Stimulated activated CD4-positive, alpha-beta T cell treated with anti-CD3 and anti-CD28 coated beads, Interleukin-2, amount 100 ng/mL, for 4 hours (primary cell): Measurements from ENCODE around the gene NHSL1.

Experiments used
- DNase-seq: peaks from one replicate; pipeline ENCODE4 v3.0.0-alpha.2; 2020; ENCODE audit warnings: low read depth

The NHSL1 gene, protein sequence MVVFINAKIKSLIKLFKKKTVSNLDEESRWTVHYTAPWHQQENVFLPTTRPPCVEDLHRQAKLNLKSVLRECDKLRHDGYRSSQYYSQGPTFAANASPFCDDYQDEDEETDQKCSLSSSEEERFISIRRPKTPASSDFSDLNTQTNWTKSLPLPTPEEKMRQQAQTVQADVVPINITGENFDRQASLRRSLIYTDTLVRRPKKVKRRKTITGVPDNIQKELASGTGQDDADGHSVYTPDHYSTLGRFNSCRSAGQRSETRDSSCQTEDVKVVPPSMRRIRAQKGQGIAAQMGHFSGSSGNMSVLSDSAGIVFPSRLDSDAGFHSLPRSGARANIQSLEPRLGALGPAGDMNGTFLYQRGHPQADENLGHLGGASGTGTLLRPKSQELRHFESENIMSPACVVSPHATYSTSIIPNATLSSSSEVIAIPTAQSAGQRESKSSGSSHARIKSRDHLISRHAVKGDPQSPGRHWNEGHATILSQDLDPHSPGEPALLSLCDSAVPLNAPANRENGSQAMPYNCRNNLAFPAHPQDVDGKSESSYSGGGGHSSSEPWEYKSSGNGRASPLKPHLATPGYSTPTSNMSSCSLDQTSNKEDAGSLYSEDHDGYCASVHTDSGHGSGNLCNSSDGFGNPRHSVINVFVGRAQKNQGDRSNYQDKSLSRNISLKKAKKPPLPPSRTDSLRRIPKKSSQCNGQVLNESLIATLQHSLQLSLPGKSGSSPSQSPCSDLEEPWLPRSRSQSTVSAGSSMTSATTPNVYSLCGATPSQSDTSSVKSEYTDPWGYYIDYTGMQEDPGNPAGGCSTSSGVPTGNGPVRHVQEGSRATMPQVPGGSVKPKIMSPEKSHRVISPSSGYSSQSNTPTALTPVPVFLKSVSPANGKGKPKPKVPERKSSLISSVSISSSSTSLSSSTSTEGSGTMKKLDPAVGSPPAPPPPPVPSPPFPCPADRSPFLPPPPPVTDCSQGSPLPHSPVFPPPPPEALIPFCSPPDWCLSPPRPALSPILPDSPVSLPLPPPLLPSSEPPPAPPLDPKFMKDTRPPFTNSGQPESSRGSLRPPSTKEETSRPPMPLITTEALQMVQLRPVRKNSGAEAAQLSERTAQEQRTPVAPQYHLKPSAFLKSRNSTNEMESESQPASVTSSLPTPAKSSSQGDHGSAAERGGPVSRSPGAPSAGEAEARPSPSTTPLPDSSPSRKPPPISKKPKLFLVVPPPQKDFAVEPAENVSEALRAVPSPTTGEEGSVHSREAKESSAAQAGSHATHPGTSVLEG (N-terminal part only)

DNA sequence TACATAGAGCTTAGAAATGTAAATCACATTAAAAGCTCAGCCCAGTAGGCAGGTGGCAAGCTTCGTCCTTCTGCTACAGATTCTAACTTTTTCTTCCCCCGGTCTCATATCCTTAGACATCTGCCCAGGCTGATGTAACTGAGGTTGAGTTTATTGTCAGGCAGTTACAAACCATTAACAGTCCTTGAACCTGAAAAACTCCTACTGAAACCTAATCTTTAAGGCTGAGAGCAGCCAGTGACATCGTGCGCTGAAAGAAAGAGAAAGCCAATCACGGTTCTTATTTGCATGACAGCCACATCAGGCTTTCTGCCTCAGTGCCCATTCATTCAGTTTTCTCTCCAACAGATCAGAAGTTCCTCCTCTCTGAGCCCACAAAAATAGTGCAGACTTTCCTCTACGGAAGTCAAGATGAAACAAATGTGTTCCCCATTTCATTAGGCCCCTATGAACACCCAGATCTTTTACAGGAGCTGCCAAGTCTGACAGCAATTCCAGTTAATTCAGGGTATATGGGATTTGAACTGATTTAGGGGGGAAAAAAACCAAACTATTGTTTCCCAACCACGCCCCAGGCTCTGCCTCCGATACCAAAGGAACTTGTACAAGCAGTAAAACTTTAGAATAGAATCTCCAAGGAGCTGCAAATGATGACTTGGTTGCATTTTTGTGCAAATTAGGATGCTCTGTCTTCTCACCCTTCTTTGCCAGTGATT, at the start of gene NHSL1:
NHSL1 (minus strand) TSS at position 192 of the 716 bp plus-strand sequence. CDS start 204 bp downstream, outside the sequence.
- no peak for DNase-seq

DNA sequence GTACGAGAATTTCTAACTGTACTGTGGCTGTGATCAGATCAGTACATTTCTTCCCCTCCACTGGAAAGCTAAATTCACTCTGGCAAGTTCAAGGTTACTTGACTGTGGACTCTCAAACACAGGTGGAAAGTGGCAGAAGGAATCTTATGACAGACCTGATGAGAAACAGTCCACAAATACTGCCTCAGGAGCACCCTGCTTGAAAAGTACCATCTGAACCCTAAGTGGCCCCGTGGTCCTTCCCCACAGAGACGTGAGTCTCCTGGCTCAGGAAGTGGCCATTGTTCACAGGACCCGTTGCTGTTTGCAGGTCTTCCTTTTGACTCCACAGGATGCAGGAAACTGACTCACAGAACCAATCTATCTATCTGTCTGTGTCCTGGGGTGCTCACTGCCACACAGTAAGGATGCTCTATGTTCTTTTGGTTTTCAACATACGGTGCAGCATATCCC, 47.5 kb upstream of the NHSL1 start:
- no peak for DNase-seq

DNA sequence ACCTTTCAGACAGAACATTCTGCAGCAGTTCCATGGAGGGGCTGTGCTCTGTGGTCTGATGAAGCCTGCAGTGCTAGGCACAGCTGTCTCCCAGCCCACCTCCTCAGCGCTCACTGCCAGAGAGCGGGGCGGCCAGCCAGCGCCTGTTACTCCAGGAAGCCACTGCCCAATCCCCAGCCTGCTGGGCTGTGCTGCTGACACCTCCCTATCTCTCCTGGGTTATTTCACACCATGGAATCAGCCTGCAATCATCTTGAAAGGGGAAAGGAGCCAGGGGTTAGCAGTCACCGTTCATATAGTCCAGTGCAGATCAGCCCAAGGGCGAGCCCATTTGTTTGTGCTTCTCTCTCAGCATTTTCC, 46.3 kb upstream of the NHSL1 start:
- DNase-seq = no peak

DNA sequence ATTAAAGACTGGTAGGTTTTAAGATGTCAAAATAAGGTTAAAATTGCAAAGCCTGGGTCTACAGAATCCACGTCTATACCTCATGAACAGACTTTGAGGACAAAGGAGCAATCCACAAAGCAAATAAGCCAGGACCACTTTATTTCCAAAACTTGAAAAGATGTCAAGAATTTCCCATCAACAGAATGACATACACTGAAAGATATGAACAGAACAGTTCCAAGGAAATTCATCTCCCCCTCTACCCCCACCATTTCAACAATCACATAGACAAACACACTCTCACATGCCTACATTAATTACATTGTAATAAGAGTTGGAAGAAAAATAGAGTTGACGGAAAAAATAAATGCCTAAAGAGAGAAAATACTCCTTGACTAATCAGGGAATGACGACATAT, 45.2 kb upstream of the NHSL1 start:
- DNase-seq = no peak

DNA sequence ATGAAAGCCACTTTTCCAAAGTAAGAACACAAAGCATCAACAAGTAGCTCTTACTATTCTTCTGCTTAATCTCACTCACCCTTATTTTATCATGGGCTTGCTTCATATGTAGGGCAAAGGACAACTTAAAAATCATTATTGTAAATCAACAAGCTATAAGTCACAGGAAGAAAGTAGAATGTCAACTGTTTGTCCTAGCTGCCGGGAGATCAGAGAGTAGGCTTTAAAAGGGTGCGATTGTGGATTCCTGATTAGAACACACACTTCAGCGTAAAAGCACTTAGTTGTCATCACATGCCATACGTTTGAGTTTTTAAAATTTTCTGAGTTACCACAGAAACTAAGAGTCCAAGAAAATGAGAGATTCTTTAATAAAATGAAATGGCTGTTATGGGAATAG, 44.4 kb upstream of the NHSL1 start:
- DNase-seq = no peak

DNA sequence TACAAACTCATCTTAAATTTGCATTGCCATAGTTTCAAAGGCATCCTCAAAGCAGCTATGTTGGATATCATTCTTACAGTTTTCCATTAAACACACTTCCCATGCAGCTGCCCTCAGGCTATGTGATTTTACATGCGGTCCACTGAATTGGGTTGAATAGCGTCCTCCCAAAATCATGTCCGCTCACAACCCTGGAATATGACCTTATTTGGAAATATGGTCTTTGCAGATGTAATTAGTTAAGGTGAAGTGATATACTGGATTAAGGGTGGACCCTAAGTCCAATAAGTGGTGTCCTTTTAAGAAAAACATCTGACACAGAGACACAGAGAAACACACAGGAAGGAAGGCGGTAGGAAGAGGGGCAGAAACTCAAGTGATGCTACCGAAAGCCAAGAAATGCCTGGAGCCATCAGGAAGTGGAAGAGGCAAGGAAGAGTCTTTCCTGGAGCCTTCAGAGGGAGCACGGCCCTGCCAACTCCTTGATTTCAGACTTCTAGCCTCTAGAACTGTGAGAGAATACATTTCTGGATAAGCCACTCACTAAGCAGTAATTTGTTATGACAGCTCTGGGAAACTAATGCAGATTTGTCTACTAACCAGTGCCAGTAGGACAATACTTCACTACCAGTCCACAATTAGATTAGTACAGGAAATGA, 42.7 kb upstream of the NHSL1 start:
- DNase-seq = no peak

DNA sequence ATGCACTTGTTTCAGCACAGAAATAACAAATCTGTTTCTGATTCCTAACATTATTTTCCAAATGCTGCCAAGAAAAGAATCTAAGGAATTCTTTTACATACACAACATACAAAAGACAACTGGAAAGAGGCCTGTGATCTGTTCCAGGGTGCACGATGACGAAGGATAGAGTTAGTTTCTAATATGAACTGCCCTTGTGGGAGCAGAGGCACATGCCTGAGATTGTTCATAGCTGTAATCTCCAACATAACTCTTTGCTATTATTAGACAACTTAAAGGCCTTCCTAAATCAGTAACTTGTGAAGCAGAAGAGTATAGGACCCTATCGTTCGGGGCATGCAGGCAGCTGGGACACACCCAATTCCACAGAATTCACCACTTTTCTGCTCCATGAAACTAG, 41.2 kb upstream of the NHSL1 start:
- DNase-seq = no peak

DNA sequence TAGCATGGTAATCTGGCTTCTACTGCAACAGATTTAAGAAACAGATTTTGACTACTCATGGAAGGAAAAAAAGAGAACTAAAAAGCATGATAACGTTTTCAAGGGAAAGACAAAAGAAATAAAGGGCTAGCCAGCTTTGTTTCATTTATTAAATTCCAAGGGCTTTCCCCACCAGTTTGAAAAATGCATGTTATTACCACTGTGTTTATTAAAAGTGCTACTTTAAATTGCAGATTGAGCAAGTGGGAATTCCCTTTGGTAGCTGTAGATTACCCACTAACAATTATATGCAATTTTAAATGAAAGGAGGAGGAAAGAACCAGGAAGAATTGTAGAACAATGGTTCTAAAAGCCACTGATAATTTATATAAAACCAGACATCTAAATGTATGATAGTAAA, 40.6 kb upstream of the NHSL1 start:
- no peak for DNase-seq

DNA sequence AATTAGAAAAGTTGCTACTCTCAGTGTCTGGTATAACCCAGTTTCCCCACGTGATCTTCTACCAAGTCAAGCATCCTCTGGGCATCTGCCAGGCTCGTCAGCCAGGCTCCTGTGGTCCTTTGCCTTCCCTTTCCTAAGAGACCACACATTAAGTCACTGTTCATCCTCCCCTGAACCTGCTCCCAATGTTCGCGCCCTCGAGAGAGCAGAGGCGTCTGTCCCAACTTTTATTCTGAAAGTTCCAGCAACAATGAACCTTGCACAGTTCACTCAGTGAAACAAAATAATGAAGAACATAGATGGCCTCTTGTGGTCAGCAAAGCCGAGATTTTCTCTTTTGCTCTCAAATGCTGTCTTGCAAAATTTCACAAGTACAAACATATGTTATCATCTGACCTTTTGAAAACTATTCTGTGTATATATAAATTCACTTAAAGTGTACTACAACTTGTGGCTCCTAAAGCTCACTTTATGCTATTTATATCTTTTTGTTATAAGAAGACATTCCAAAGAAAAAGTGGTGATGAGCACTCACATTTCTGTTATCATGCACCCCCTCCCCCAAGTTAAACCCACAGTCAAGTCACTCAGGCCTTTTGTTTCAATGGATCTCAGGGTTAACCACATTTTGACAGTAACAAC, 39.2 kb upstream of the NHSL1 start:
- no peak for DNase-seq

DNA sequence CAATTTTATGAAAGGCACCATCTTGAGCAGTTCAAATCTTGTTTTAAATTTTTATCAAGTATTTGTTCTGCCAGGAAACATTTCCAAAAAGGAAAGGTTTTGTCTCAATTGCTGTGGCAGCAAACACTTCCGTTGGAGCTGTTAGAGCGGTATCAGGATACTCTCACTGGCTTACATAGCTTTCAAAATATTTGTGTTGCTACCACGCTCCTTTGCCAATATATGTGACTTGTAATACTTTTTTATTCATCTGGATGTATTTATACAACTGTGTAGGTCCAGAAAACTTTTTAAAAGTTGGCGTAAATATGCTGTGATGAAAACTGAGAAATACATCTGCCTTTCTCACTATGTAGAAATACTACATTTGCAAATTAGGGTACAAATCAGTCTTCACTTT, 37.8 kb upstream of the NHSL1 start:
- DNase-seq = no peak

DNA sequence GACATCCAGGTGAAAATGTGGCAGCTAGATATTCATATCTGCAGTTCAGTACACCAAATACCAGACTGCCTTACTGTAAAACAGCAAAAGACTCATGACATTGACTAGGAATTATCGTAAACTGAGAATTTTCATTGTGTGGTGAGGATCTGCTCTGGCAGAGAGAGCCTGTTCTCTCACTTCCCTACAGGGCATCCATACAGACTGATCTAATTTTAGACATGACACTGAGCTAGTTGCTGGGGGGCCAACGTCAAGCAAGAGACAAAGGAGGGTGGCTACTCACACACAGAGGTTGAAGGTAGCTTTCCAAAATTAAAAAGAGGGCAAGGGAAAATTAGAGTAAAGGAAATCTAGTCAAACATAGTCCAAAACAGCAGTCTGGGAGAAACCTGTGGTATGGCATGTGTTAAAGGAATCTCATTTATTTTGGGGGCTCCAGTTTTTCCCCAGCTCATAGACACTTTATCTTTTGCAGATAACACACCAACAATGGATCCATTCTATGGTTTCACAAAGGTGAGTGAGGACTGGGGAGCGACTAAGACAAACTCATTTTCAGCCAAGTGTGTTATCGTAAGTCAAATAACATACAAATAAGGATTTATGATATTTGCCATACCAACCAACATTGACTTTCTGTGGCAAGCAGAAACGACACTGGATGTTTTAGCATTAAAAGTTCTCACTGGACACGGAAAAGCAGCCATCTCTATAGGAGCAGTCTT, 36.6 kb upstream of the NHSL1 start:
- DNase-seq = no peak

DNA sequence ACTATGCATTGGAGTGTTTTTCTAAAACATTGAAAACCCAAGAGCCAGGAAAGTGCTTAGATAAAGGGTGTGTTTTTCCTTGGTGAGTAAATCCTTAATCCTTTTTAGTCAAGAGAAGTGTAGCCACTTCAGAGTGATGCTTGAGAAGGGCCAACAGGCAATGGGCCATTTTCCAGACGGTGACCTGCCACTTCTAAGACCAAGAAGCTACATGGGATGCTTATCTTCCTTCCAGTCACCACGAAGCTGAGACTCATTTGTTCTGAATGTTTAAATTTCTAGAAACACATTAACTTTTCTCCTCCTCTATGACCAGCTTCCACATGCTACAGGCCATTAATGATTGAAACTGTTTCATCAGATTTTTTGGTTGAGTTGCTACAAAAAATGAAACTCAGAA, 34.4 kb upstream of the NHSL1 start:
- DNase-seq = no peak

DNA sequence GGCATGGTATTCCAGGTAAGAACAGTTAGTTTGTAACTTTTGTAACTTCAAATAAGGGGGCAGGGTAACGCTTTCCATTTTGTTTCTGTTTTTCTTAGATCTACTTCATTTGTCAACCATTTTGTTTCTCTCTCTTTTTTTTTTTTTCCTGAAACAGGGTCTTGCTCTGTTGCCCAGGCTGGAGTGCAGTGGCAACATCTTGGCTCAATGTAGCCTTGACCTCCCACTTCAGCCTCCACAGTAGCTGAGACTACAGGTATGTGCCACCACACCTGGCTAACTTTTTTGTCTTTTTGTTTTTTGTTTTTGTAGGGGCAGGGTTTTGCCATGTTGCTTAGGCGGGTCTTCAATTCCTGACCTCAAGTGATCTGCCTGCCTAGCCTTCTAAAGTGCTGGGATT, 32.1 kb upstream of the NHSL1 start:
- no peak for DNase-seq

DNA sequence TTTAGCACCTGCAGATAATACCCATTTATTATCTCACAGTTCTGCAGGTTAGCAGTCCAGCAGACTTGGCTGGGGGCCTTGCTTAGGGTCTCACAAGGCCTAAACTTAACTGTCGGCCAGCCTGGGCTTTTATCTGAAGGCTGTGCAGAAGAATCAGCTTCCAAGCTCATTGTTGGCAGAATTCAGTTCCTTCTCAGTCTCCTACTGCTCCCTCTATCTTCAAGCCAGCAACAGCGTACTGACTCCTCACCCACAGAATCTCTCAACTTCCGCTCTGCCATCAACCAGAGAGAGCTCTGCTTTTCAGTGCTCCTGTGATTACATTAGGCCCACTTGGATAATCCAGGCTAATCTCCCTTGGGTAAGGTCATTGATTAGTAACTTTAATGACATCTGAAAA, 30.2 kb upstream of the NHSL1 start:
- DNase-seq = no peak

DNA sequence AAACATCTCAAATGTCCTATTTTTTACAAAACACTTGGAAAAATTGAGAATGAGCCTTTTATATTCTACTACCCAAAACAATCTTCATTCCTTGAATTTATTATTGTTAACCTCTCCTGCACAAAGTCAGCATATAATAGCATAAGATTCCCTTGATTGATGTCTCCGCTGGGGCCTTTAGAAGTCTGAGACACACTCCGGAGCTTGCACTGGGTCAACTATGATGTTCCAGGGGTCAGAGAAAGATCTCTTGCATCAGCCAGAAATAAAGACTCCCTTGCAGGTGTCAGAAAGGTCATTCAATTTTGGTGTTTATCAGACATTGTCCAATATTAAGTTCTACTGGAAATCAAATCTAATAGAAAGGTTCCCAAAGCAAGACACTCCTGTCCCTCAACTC, 29.7 kb upstream of the NHSL1 start:
- DNase-seq = no peak

DNA sequence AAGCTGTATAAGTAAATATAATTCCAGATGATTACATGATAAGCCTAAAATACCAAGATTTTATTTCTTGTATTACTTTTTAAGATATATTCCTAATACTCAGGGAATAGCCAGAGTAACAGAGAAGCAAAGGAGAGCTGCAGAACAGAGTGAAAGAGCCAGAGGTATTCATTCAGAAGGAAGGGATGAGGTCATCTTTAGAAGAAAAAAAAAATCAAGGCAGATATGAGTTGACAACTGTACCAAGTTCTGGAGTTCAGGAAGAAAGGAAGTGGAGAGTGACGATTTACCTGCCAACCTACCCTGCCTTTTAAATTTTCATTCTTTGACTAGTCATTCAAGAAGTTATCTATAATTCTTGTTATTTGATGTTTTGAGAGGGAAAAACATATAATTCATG, 28.8 kb upstream of the NHSL1 start:
- DNase-seq = no peak

DNA sequence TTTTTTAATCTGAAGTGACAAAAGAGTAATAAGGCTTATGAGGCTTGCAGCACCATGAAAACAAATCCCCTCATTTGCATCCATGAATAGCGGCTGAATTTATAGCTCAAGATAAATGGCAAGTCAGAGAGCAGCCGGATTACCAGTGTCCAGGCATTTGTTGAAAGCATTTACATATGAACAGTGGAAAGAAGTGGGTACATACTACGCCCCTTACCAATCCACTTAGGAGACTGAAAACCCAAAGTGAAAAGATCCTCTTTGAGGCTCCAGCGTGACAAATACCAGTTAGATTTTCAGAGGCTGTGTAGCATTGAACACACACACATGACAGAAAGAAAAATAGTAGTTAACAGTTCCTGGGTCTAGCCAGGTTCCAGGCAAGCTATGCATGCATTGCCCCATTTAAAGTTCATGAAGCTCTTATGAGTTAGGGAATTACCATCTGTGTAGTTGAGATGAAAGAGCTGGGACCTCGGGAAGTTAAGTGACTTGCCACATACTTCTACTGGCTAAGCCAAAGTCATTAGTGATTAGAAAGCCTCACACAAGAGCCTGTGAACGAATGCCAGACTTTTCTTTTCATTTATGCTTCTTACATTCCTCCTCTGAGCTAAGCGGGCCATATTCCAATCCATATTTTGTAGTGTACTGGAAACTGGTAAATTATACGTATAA, 28.3 kb upstream of the NHSL1 start:
- no peak for DNase-seq

DNA sequence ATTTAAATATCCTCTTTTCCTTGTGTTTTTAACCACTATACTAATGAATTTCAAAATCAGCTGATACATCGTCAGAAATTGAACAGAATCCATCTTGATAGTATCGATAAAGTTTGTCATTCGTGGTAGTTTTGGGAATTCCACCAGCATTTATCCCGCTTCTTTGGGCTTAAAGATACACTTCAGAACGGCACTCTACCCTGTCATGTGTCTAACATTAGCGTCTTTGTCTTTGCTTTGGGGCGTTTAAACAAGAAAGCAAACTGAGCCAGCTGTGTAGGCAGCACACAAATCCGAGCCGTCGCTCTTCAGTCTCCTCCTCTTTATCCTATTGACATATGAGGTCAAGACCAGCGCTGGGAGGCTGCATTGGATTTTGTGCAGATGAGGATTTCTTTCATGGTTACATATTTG, 27.5 kb upstream of the NHSL1 start:
- no peak for DNase-seq

DNA sequence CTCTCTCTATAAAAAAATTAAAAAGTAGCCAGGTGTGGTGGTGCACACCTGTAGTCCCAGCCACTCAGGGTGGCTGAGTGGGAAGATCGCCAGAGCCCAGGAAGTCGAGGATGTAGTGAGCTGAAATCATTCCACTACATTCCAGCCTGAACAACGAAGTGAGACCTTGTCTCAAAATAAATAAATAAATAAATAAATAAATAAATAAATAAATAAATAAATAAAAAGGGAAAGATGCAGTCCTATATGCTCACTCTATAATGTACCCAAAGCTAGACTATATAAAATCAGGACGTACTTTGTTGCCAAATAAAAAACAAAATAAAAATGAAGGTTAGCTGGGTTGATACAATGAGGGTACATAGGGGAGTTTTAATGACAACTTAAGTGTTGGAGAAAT, 26.1 kb upstream of the NHSL1 start:
- no peak for DNase-seq

DNA sequence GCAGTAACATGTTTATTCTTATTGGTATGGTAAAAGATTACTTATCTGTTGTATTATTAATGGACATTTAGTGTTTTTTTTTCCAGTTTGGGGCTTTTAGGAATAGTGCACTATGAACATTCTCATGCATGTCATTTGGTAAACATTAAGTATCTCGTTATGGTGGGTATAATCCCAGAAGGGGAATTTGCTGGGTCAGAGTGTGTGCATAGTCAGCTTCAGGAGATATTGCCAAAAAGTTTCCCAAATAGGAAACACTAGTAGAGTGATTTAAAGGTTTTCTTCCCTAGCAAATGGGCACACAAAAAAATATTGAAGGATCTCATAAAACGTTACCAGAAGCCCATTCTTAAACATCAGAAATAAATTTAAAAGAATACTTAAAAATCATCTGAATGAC, 25.2 kb upstream of the NHSL1 start:
- no peak for DNase-seq
